H1 (cell line): ENCODE data around the gene GNRHR. TPM values are rescaled to one million over a fixed set of nuclear protein-coding genes. Genes with fewer than 3 reads are reported as not detected.

Experiments
- CTCF ChIA-PET: fragments of 300-600 bp; sonication (Branson Sonifier 250); formaldehyde crosslinking; loops from one replicate; lab custom pipeline; 2021; ENCODE audit not compliant: partially characterized antibody; lab: Charles Lee
- POLR2A ChIA-PET: fragments of 300-600 bp; sonication (Branson Sonifier 250); formaldehyde crosslinking; loops from one replicate; lab custom pipeline; 2021; ENCODE audit warnings: inconsistent platforms; ENCODE audit not compliant: partially characterized antibody; lab: Charles Lee
- DNase-seq, 2 experiments: peaks; one replicate each; pipeline versions ENCODE4 v3.0.0 to v3.0.0-alpha.2; 2010 to 2022; ENCODE audit warnings: low spot score in 2 of 2, low read depth in 1 of 2, mixed read lengths in 1 of 2
- FAIRE-seq: peaks from 2 replicates; lab custom pipeline; 2011; peaks lifted over from hg19 to GRCh38; lab: Jason Lieb, UNC
- H2AFZ ChIP-seq: 2 replicates; pipeline ENCODE4 v1.8.1; 2012; ENCODE audit warnings: low read length, inconsistent platforms
- H2AK5ac ChIP-seq: 2 replicates; pipeline ENCODE4 v1.6.1; 2013; ENCODE audit warnings: low read depth, low read length
- H2BK120ac ChIP-seq: replicated peaks from 2 replicates; pipeline ENCODE3; 2013; ENCODE audit warnings: low read depth, low read length, inconsistent platforms
- H2BK12ac ChIP-seq: 2 replicates; pipeline ENCODE4 v1.6.1; 2013; ENCODE audit warnings: low read depth, low read length
- H2BK15ac ChIP-seq: 2 replicates; pipeline ENCODE4 v1.6.1; 2013; ENCODE audit warnings: low read length
- H2BK20ac ChIP-seq: 2 replicates; pipeline ENCODE4 v1.6.1; 2013; ENCODE audit warnings: low read length
- H2BK5ac ChIP-seq: 2 replicates; pipeline ENCODE4 v1.6.1; 2013; ENCODE audit warnings: low read depth, low read length
- H3K14ac ChIP-seq: 2 replicates; pipeline ENCODE4 v1.6.1; 2013; ENCODE audit warnings: inconsistent platforms; ENCODE audit not compliant: insufficient read length
- H3K18ac ChIP-seq: 2 replicates; pipeline ENCODE4 v1.6.1; 2013; ENCODE audit warnings: low read length; ENCODE audit errors: extremely low read depth
- H3K23ac ChIP-seq: 2 replicates; pipeline ENCODE4 v1.6.1; 2013; ENCODE audit warnings: inconsistent platforms; ENCODE audit not compliant: insufficient read length
- H3K23me2 ChIP-seq: 2 replicates; pipeline ENCODE4 v1.6.1; 2013; ENCODE audit warnings: low read depth, low read length
- H3K27ac ChIP-seq: 2 replicates; pipeline ENCODE4 v1.6.1; 2011; ENCODE audit warnings: low read depth, low read length, inconsistent platforms
- H3K27me3 ChIP-seq, 4 experiments: replicated peaks in 1 of 4; 1 replicate in 1 of 4; 2 replicates in 3 of 4; pipeline versions ENCODE4 v1.6.1 to v1.8.1; 2011 to 2013; ENCODE audit warnings: low read length in 3 of 4, mild to moderate bottlenecking in 3 of 4, inconsistent platforms in 2 of 4, mixed read lengths in 2 of 4, moderate library complexity in 1 of 4; ENCODE audit not compliant: control insufficient read depth in 3 of 4, insufficient read depth in 3 of 4; ENCODE audit errors: extremely low read depth in 1 of 4
- H3K36me3 ChIP-seq, 4 experiments: 2 replicates each; pipeline versions ENCODE4 v1.6.1 to v1.8.1; 2011 to 2013; ENCODE audit warnings: mild to moderate bottlenecking in 4 of 4, low read length in 3 of 4, moderate library complexity in 2 of 4, control low read depth in 1 of 4, inconsistent platforms in 1 of 4; ENCODE audit not compliant: insufficient read depth in 4 of 4, control insufficient read depth in 2 of 4
- H3K4ac ChIP-seq: replicated peaks from 2 replicates; pipeline ENCODE3; 2013; ENCODE audit warnings: low read length, low read depth, mixed read lengths, inconsistent platforms; ENCODE audit not compliant: insufficient read length
- H3K4me1 ChIP-seq, 4 experiments: replicated peaks in 1 of 4; 1 replicate in 1 of 4; 2 replicates in 3 of 4; pipeline versions ENCODE4 v1.6.1 to v1.8.1; 2011 to 2013; ENCODE audit warnings: low read length in 3 of 4, inconsistent platforms in 2 of 4, mixed read lengths in 1 of 4; ENCODE audit not compliant: insufficient read depth in 4 of 4, control insufficient read depth in 3 of 4
- H3K4me2 ChIP-seq, 2 experiments: 2 replicates each; pipeline versions ENCODE4 v1.6.1 to v1.8.1; 2011 to 2013; ENCODE audit warnings: low read depth in 2 of 2, low read length in 2 of 2, control low read depth in 1 of 2, inconsistent platforms in 1 of 2, mild to moderate bottlenecking in 1 of 2; ENCODE audit not compliant: insufficient read depth in 1 of 2
- H3K4me3 ChIP-seq, 4 experiments: fragments of 200-600, 300-600 bp in 1 of 4; sonication (generic), shearing (Covaris generic), sonication (Bioruptor Twin) in 1 of 4; 2 replicates each; pipeline versions ENCODE4 v1.5.1 to v1.8.1; 2011 to 2016; ENCODE audit warnings: low read length in 4 of 4, low read depth in 3 of 4, control low read depth in 2 of 4, inconsistent platforms in 2 of 4, mild to moderate bottlenecking in 2 of 4, mixed read lengths in 1 of 4, moderate library complexity in 1 of 4; ENCODE audit not compliant: insufficient read depth in 2 of 4; ENCODE audit errors: extremely low read depth in 1 of 4
- H3K56ac ChIP-seq: replicated peaks from 2 replicates; pipeline ENCODE3; 2013; ENCODE audit warnings: low read depth, mild to moderate bottlenecking, mixed read lengths, low read length, inconsistent platforms; ENCODE audit not compliant: insufficient read length
- H3K79me1 ChIP-seq: 2 replicates; pipeline ENCODE4 v1.6.1; 2013; ENCODE audit warnings: low read depth, low read length, control low read depth
- H3K79me2 ChIP-seq, 2 experiments: 2 replicates each; pipeline versions ENCODE4 v1.6.1 to v1.8.1; 2012 to 2013; ENCODE audit warnings: low read length in 2 of 2, mild to moderate bottlenecking in 2 of 2, inconsistent platforms in 1 of 2; ENCODE audit not compliant: insufficient read depth in 2 of 2, control insufficient read depth in 1 of 2
- H3K9ac ChIP-seq, 4 experiments: replicated peaks in 1 of 4; 1 replicate in 1 of 4; 2 replicates in 3 of 4; pipeline versions ENCODE4 v1.6.1 to v1.8.1; 2011 to 2013; ENCODE audit warnings: low read depth in 3 of 4, low read length in 3 of 4, control low read depth in 2 of 4, mild to moderate bottlenecking in 2 of 4, moderate library complexity in 2 of 4, inconsistent platforms in 1 of 4; ENCODE audit errors: extremely low read depth in 1 of 4
- H3K9me3 ChIP-seq, 2 experiments: 2 replicates each; pipeline versions ENCODE4 v1.6.1 to v1.8.1; 2012 to 2013; ENCODE audit warnings: mild to moderate bottlenecking in 2 of 2, moderate library complexity in 2 of 2, control low read depth in 1 of 2, inconsistent platforms in 1 of 2, low read depth in 1 of 2, low read length in 1 of 2, mixed read lengths in 1 of 2; ENCODE audit not compliant: insufficient read depth in 2 of 2
- H4K20me1 ChIP-seq, 2 experiments: replicated peaks in 1 of 2; 2 replicates each; pipeline versions ENCODE3 to v1.8.1; 2011 to 2013; ENCODE audit warnings: inconsistent platforms in 2 of 2, low read length in 2 of 2, mild to moderate bottlenecking in 1 of 2; ENCODE audit not compliant: insufficient read depth in 2 of 2, control insufficient read depth in 1 of 2
- H4K5ac ChIP-seq: 2 replicates; pipeline ENCODE4 v1.6.1; 2013; ENCODE audit warnings: low read length, low read depth, mixed read lengths, inconsistent platforms; ENCODE audit not compliant: insufficient read length
- H4K8ac ChIP-seq: 2 replicates; pipeline ENCODE4 v1.8.0; 2013; ENCODE audit warnings: mild to moderate bottlenecking, moderate library complexity, low read length, inconsistent platforms; ENCODE audit not compliant: insufficient read depth; ENCODE audit errors: extremely low read depth
- H4K91ac ChIP-seq: replicated peaks from 2 replicates; pipeline ENCODE3; 2013; ENCODE audit warnings: low read length, mixed read lengths, inconsistent platforms; ENCODE audit not compliant: insufficient read length
- CBX8 ChIP-seq: fragments of 300-800, 300-1000 bp; sonication (generic); IDR thresholded peaks from 2 replicates; pipeline ENCODE4 v1.7.1; 2016; ENCODE audit warnings: low read depth, low read length, borderline replicate concordance
- JUN ChIP-seq: IDR thresholded peaks from 2 replicates; pipeline ENCODE4 v1.6.1; 2011; ENCODE audit warnings: low read depth, mild to moderate bottlenecking, improper control_type of control experiment, low read length
- POLR2A ChIP-seq, 2 experiments: IDR thresholded peaks; 1 replicate in 1 of 2; 2 replicates in 1 of 2; pipeline ENCODE4 v1.6.1; 2011; ENCODE audit warnings: low read depth in 2 of 2, low read length in 2 of 2, mild to moderate bottlenecking in 2 of 2; ENCODE audit errors: control extremely low read depth in 1 of 2
- SIN3A ChIP-seq, 2 experiments: IDR thresholded peaks in 1 of 2; conservative IDR thresholded peaks in 1 of 2; 2 replicates each; pipeline ENCODE4 v1.6.1; 2011 to 2012; ENCODE audit warnings: low read length in 2 of 2, improper control_type of control experiment in 1 of 2, low read depth in 1 of 2, mild to moderate bottlenecking in 1 of 2
- SP4 ChIP-seq: IDR thresholded peaks from 2 replicates; pipeline ENCODE4 v1.6.1; 2012; ENCODE audit warnings: low read length, inconsistent platforms
- polyA plus RNA-seq, 7 experiments: library from polyadenylated mRNA; depleted of rRNA in 3 of 7; stranded (reverse) in 5 of 7; unstranded in 2 of 7; fragments of >200 nt in 5 of 7; fragments of 200-250 nt in 2 of 7; gene quantifications; 1 replicate in 5 of 7; 2 replicates in 1 of 7; 4 replicates in 1 of 7; pipeline versions ENCODE4 v1.2.1 to v1.2.3, GENCODE V29; 2011 to 2013; ENCODE audit warnings: missing spikeins in 2 of 7, mixed read lengths in 2 of 7
- total RNA-seq: library from RNA; stranded (reverse); fragmentation: NEBNext Ultra II Directional; extraction: Animal tissue kit (Norgen Biotek cat#: 25700); gene quantifications from 2 replicates; pipeline ENCODE4 v1.2.1, GENCODE V29; 2021

Gene GNRHR
- total and polyA plus RNA-seq, 2 of the 8 experiments (the other 6 are each of a cell fraction or from before 2014, with no cell fraction given): not detected

DNA sequence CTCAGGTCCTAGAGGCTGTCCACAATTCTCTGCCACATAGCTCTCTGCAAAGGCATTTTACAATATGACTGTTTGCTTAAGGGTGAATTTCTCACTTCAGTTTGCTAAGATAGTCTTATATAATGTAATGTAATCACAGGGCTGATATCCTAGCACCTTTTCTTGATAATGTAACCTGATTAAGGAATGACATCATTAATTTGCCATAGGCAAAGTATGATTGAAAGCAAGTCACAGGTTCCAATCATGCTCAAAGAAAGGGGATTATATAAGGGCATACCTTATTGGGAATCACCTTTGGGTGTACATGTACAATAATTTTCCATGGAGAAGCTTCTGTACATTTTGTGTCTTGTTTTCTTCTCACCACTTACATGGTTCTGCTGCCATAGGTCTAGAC, 18.9 kb downstream of the GNRHR start:
- Histone ChIP-seq H3K79me1 (no peaks in the 10 kb centered on the region), H3K23ac (no peak overlapping the region), H4K20me1 (no peaks in the 10 kb centered on the region), H2BK120ac (no peak overlapping the region), H2BK20ac (no peak overlapping the region), H3K27me3 (no peaks in the 10 kb centered on the region), H3K36me3 (no peaks in the 10 kb centered on the region), H3K9ac (no peak overlapping the region), H3K4me1 (no peaks in the 10 kb centered on the region)
- FAIRE-seq: no peak
- TF ChIP-seq SIN3A (conservative IDR thresholded peaks at IDR 0.05 in 1 of 2, IDR thresholded peaks at IDR 0.05 in 1 of 2; ENCODE audit: low read depth in 1 of 2, low read length in 2 of 2) (no peak), POLR2A (IDR thresholded peaks at IDR 0.05; ENCODE audit: control extremely low read depth in 1 of 2, low read depth in 2 of 2, low read length in 2 of 2) (no peak), JUN (no peak), CBX8 (no peak), SP4 (no peak)
- TF ChIP-seq, all 59 proteins: peak for 0
- H4K91ac ChIP-seq: no peak overlapping the region
- no peak for DNase-seq
- no peak overlapping the region for H3K14ac ChIP-seq
- H4K5ac ChIP-seq: no peak overlapping the region
- no peak overlapping the region for H2AFZ ChIP-seq
- H3K56ac ChIP-seq: no peak overlapping the region
- no peak overlapping the region for H2BK12ac ChIP-seq
- H3K4me3 ChIP-seq: no peak overlapping the region
- no peak overlapping the region for H3K4ac ChIP-seq
- POLR2A ChIA-PET: interaction anchor here (1.3 kb wide), 1 partner anchor 190 kb away, joined by 3 read pairs; the partner anchor contains the start of gene CENPC
- H2AK5ac ChIP-seq: no peak overlapping the region
- no peak overlapping the region for H2BK15ac ChIP-seq
- H3K23me2 ChIP-seq: no peaks in the 10 kb centered on the region
- no peaks in the 10 kb centered on the region for H3K9me3 ChIP-seq
- no peak overlapping the region for H3K18ac ChIP-seq
- CTCF ChIA-PET: interaction anchor here (0.5 to 1.5 kb wide), 6 partner anchors 8 to 598 kb away, joined by 3 to 8 read pairs (median 4); no protein-coding TSS in a partner anchor
- H2BK5ac ChIP-seq: no peak overlapping the region
- no peak overlapping the region for H4K8ac ChIP-seq
- H3K79me2 ChIP-seq: no peaks in the 10 kb centered on the region
- no peak overlapping the region for H3K4me2 ChIP-seq
- H3K27ac ChIP-seq: no peak overlapping the region
